HG02623 (cell line): ENCODE measurements around the gene PLXNB1.
"Not testable (repeated sequence)": the region's sequence is repeated elsewhere in the genome, so short reads cannot be mapped to it uniquely, and the experiment has no call there.

Experiments
- ATAC-seq: cut with Tn5 transposase; IDR thresholded peaks from one replicate; pipeline ENCODE4 v1.9.1; 2021; ENCODE audit warnings: moderate library complexity; ENCODE audit not compliant: unreplicated experiment

Gene PLXNB1

DNA sequence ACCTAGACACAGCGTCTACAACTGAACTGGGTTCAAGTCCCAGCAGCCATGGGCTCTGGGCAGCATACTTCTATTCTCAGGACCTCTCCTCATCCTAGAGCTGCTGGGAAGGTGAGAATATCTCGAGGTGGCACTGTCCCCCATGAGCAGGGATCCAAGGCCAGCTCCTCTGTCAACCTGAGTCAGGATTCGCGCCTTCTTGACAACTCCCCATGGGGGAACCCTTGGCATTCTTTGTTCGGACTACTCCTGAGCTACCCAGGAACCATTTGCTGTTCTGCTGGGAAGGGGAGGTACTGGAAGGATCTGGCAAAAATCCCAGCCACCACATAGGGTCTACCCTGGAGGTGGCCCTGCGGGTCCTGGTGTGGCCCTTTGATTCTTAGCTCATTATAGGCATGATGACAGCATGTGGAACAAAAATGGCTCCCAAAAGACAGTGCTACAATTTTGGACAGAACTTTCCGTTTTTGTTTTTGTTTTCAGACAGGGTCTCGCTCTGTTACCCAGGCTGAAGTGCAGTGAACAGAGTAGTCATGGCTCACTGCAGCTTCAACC lies 22.3 kb downstream of the PLXNB1 start:
- ATAC-seq, result no peak

- ATAC-seq, result no peak
Observed at GRCh38 chr3:48406443-48407431, 23.1 kb downstream of the PLXNB1 start.

DNA sequence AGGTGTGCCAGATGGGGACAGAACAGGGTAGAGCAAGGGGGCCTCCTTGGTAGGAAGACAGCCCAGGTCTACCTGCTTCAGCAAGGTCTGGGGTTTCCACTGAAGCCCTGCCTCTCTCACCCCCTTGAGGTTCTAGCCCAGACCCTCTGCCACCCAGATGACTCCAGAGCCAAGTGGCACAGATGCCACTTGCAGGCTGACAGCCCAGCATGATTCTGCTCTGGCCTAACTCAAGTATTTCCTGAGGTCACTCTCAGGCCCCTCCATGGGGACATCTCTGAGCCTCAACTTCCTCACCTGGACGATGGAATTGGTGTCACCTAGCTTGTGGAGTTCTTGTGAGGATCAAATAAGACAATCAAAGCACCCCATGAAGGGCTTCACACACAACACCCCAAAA lies 23.9 kb downstream of the PLXNB1 start:
- no peak for ATAC-seq

DNA sequence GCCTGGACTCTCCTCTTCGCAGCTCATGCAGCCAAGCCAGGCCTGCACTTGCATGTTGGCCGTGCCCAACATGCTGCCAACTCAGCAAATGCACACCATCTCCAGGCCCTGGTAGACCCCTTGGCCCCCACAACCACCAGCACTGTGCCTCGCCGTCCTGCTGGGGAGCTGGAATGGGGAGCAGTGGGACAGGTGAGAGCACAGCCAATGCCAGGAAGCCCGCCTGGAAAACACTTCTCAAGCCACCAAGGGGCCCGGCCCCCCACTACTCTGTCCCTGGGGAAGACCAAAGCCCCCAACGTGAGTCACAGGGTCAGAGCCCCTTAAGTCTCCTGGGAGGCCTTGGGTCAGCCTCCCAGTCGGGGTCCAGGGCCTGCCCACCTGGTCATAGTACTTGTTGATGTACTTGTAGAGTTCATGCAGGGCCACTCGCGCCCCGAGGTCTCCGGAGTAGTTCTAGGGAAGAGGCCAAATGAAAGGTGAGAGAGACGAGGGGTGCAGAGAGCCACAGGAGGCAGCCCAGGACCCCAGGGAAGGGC lies 24.5 kb downstream of the PLXNB1 start:
- no peak for ATAC-seq

DNA sequence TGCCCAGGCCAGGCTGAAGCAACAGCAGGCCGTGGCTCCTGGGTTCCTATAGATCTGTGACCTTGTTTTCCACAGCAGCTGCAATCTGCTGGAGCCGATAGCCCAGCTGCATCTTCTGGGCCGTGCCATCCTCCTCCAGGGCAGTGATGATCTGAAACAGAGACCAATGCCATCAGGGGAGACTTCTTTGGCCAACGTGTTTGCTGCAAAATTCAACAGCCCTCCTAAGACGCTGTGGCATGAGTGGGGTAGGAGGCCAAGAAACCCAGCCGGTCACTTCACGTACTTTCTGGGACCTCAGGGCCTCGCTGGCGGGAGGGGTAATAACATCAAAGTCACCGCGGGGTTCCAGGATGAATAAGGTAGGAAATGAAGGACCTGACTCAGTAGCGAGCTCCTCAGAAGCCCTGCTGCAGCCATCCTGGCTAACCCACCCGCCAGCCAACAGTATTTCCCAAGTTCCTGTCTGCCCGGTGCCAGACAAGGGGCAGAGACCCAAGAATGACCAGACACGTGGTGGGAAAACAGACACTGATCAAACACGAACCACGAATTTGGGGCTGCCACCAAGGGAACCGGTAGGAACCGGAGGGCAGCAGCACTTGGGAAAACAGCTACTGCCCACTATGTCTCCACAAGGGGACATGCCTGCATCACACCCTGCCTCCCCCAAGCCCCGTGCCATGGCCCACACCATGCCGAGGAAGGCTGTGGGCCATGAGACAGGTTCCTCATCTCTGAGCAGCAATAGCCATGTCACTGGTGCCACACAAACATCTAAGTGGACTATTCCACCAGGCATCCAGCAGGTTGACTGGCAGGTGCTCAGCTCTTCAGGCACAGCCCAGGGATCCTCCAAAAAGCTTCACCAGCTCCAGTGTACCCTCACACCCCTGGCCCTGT lies 25.2 kb downstream of the PLXNB1 start:
- ATAC-seq, result no peak

DNA sequence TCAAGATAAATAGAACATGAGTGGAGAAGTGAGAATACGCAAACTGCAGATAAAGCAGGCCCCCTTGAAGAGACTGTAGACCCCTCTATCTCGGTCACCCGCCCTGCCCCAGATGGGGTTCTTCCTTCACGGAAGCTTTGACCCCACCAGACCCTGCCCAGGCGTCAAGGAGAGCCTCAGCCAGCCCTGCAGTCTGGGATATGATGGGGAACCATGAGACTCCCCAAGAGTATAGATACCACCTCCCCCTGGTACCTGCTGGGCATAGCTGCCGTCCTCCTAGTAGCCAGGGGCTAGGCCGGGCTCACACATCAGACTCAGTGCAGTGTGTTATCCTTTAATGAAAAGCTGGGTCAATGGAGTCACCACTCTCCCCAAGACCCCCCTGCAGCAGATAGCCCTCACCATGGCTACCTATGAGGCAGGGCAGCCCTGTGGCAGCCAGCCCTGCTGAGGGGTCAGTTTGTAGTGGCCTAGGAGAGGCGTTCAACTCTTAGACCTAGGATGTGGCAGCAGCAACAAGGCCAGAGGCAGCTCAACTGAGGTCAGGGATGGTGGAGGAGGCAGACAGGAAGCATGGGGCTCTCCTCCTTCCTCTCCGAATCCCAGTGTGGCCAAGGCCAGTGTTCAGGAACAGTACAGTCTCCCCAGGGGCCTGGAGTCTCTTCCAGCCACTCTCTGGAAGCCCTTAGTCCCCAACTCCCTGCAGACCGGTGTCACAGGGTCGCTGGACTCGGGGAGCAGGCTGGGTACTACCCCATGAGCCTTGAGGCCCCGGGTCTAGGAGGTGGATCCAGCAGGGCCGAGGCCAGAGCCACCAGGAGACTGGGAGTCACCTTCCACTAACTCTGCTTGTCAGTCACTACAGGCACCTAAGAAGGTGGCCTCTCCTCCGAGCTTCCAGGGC lies 26.1 kb downstream of the PLXNB1 start:
- no peak for ATAC-seq

GRCh38 chr3:48402907-48403306 lies 27.0 kb downstream of the PLXNB1 start:
- ATAC-seq, result no peak

DNA sequence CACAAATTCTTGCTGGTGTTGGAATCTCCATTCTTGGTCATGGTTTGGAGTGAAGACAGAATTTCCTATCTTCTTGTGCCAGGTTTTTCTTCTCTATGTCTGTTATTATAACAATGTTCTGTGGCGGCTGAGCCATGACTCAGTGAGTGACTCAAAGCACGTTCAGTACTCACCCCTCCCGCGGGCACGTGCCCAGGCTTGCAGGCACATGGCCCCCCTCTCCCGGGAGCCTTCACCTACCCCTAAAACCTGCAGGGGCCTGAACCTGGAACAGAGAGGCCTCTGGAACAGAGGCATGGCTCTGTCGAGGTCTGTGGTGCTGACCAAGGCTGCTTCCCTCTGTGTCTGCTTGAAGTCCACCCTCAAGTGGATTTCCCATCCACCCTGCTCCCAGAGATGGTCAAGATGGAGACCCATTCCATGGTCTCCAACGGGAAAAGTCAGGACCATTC lies 27.6 kb downstream of the PLXNB1 start:
- no peak for ATAC-seq

DNA sequence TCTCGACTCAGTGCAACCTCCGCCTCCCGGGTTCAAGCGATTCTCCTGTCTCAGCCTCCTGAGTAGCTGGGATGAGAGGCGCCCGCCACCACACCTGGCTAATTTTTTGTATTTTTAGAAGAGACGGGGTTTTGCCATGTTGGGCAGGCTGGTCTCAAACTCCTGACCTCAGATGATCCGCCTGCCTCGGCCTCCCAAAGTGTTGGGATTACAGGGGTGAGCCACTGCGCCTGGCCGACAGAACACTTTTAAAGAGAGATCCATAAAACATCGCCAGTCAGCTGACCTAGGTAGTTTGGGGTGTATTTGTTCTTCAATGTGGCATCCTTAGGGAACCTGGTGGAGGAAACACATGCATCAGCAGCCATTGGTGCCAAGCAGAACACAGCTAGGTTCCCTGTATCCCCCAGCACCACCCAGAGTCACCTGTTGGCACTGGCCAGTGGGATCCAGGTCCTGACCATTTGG lies 28.4 kb downstream of the PLXNB1 start:
- not testable (repeated sequence) for ATAC-seq

DNA sequence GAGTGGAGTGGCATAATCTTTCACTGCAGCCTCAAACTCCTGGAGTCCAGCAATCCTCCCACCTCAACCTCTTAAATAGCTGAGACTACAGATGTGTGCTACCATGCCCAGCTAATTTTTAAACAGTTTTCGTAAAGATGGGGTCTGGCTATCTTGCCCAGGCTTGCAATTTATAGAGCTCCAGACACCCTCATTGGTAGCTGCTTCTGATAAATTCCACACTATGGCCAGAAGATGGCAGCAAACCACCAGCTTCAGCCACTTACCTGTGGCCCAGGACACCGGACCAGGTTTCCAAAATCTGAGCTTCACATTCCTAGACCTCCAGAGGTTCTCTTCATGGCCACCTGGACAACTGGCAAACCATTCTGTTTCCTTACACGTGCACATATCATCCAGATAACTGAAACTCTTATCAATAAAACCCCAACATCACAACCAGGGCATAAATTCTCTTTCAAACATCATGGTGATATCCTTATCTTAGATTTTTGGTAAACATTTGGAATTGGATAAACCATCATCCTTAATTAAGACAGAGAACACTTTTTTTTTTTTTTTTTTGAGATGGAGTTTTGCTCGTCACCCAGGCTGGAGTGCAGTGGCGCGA lies 29.0 kb downstream of the PLXNB1 start:
- no peak for ATAC-seq

DNA sequence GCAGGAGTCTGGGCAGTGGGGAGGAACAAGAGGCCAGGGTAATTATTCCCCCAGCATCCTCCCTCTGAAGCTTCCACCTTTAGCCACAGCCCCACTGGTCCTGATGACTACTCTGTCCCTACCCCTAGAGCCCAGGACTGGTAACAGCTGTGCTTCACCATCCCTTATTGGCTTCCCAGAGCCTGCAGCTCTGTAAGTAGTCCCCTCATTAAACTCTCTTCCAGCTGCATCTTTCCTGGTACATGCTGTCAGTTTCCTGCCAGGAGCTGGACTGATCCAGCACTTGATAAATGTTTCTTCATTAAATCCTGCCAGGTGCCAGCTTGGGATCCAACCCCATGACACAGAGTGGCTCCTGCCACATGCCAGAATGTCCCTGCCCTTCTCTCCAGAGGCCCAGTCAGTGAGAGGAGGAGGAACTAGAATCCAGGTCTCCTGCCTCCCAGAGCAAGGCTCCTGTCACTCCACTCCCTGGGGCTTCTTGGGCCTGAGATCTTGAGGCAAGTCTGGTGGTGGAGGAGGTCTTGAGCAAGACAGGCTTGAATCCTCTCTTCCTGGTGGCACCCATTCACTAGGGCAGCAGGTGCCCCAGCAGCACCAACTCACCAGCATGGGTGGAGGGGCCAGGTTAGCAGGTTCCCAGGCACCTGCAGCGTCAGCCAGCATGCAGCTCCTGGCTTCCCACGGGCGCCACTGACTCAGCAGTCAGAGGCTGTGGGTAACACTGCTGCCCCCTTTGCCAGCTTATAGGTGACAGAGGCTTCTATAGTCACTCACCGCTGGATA lies 30.3 kb downstream of the PLXNB1 start:
- ATAC-seq, result no peak

DNA sequence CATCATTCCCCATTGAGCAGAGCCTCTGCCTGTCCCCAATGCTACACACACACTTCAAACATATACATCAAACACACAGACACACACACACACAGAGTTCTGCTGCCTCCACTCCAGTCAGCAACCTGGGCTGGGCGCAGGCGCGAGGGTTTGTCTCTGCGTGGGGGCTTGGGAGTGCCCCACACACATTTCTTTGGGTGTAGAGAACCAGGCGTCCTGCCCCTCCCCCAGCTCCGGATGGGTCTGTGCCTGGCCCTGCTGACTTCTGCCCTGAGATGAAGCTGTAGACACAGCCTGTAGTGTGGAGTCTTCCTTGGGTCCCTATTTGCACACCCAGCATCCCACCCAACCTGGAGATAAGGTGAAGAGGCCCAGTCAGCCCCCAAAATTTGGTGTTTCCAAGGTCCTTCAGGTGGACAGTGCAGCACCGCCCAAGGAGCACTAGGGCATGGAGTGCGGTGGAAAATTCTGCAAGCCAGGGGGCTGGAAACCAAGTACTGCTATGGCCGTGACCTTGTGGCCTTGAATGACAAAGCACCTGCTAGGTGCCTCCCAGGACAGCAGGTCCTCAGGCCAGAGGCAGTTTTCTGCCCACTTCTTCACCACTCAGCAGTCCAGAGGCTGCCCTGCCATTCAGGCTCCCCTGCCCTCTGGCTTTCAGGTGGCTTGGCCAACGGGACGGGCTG lies 31.0 kb downstream of the PLXNB1 start:
- ATAC-seq, result no peak

GRCh38 chr3:48397767-48398681 lies 31.9 kb downstream of the PLXNB1 start:
- no peak for ATAC-seq

- no peak for ATAC-seq
Observed at GRCh38 chr3:48395714-48396113, 34.2 kb downstream of the PLXNB1 start.

DNA sequence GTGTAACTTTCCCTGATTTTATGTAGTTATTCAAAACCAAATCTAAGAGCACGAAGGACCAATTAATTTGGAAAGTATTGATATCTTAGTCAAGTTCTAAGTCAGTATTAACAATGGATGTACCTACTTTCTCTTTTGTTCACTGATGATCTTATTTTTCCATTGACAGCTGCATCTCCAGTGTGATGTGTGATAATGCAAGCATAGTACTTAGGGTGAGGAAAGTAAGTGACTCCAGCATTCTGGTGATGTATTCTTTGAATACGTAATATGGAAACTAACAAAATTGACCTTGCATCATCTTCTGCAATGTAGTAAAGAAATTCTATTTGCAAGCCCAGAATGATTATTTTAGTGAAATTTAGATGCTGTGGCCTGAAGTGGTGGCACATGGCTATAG lies 35.5 kb downstream of the PLXNB1 start:
- no peak for ATAC-seq

DNA sequence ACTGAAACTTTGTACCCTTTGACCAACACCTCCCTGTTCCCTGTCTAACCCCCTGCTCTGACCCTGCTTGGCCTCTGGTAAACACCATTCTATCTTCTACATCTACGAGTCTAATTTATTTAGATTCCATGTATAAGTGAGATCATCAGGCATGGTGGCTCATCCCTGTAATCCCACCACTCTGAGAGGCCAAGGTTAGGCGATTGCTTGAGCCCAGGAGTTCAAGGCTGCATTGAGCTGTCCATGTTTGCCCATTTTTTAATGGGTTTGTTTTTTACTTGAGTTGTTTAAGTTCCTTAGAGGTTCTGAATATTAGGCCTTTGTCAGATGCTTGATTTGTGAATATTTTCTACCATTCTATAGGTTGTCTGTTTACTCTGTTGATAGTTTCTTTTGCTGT lies 40.9 kb downstream of the PLXNB1 start:
- ATAC-seq, result no peak

DNA sequence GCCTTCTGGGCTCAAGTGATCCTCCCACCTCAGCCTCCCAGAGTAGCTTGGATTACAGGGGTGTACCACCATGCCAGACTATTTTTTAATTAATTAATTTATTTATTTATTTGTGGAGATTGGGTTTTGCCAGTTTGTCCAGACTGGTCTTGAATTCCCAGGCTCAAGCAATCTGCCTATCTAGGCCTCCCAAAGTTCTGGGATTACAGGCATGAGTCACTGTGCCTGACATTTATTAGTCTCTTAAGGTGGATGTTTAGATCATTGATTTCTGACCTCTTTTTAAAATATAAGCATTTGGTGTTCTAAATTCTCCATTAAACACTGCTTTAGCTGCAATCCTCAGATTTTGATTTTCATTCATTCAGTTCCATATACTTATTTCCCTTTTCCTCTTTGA lies 42.3 kb downstream of the PLXNB1 start:
- no peak for ATAC-seq
